Midbrain (tissue), 1 donor: ENCODE measurements around the gene MYO7B.
A peak's percentile ranks its signal among the peaks of the same experiment; 100 is the strongest.

ENCODE experiments used
- DNase-seq: peaks from one replicate; lab custom pipeline; 2025; lab: John Stamatoyannopoulos, UW

The MYO7B gene

DNA sequence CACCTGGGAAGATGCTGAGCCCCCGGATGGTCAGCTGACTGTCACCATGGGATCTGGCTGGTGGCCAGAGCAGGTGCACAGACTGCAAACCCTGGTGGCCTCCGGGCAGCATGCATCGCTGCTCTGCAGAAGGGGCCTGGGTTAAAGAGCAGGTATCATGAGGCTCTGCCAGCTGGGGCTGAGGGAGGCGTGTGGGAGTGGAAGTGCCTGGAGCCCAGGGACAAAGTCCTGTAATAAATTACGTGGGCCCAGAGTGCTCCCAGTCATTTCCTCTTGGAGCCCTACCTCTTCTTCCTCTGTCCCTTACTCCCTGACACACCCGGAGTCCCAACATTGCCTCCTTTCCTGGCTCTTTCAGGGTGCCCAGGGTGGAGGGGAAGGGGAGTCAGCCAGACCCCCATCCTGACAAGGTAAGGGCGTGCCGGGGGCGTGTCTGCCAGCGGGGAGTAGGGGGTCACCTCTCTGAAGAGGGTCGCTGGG is at the start of gene MYO7B:
Gene MYO7B, plus strand, starts transcription at position 262 of the 480 bp plus-strand sequence. CDS start 24,040 bp downstream, outside the sequence.
- no peak for DNase-seq

DNA sequence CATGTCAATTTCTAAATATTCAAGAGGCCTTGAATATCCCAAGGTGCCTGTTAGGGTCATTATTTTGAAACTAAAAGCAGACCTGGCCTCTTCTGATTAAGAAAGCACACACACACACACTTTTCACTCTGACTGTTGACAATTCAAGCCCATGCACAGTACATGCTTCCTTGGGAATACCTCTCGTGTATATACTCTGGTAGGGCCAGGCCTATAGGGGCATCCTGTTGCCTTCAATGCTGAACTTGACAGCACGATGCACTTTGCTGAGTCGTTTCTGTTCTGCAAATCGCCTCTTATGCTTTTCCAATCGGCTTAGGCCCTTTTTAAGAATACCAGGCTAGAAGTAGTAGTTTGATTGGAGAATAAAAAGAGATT is 49.8 kb upstream of the MYO7B start:
- DNase-seq, result no peak

- no peak for DNase-seq
These were observed 49.0 kb upstream of the MYO7B start for GRCh38 chr2:127486247-127487058.

GRCh38 chr2:127490283-127490682 is 45.2 kb upstream of the MYO7B start:
- DNase-seq, result no peak

GRCh38 chr2:127498386-127498785 is 37.1 kb upstream of the MYO7B start:
- no peak for DNase-seq

- DNase-seq, result no peak
These were observed 32.0 kb upstream of the MYO7B start for GRCh38 chr2:127503491-127503890.

GRCh38 chr2:127504552-127505430 is 30.7 kb upstream of the MYO7B start:
- DNase-seq, result no peak

DNA sequence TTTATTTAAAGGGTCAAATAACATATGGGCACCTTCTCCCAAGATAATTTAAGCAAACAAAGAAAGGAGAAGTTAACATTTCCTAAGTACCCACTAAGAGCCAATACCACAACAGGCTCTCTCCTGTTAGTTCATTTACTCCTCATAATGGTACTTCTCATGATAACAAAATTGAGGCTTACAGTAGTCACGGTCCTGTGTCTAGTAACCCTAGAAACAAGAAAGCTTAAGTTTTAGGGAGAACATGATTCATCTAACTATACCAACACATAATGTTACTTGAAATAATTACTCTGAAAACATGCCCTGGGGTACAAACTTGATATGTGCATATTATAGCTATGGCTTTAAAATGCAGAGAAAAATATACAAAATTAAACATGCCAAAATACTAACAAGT is 29.0 kb upstream of the MYO7B start:
- no peak for DNase-seq

GRCh38 chr2:127508023-127508630 is 27.4 kb upstream of the MYO7B start:
- DNase-seq, result no peak

- DNase-seq, result peak; percentile 77
These were observed 26.9 kb upstream of the MYO7B start for GRCh38 chr2:127508631-127509034.

DNA sequence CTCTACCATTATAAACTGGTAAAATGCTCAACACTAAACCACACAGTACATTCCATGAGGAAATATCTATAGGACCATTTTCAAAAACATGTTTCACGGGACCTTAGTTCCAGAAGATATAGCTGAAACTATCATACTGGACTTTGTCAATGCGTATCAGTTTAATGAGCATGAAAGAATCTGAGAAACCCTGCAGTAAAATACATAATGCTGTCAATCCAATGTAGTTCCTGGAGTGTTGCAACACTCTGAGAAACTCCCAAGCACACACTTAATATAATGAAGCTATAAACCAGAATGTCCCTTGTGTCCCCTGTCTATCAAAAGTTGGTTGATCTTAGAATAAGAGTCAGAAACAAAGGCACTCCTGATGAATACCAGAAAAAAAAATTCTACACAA is 25.4 kb upstream of the MYO7B start:
- DNase-seq, result no peak

- DNase-seq, result no peak
These were observed 24.3 kb upstream of the MYO7B start for GRCh38 chr2:127511090-127511695.

DNA sequence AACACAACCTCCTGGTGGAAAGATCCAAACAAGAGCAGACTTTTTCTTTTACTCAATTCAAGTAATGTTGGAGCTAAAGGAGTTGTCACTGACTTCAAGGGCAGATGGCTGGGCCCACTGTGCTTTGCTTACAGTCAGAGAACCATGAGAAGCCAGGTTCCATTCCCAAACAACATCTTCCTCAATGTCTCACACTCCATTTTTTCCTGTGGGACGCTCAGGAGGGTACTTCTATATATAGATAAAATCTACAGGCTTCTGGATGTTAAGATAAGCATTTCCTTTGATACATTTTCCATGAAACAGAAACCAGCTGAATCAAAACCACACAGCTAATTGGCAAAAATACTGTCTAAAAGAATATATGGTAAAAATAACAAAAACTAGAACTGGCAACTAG is 23.6 kb upstream of the MYO7B start:
- no peak for DNase-seq

GRCh38 chr2:127512362-127512761 is 23.1 kb upstream of the MYO7B start:
- DNase-seq, result no peak

DNA sequence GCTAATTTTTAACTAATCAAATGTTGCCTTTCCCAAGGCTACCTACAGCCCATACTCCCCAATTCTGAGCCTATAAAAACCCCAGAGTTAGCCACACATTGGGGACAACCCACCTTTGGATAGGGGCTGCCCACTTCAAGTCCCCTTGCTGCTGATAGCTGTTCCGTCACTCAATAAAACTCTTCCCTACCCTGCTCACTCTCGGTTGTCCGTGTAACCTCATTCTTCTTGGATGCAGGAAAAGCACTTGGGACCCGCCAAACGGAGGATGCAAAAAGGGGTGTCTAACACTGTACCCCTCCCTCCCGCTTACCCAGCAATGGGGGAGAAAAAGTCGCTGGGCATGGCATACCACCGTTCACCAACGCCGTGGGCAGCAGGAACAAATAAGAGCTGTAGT is 21.4 kb upstream of the MYO7B start:
- DNase-seq, result no peak

DNA sequence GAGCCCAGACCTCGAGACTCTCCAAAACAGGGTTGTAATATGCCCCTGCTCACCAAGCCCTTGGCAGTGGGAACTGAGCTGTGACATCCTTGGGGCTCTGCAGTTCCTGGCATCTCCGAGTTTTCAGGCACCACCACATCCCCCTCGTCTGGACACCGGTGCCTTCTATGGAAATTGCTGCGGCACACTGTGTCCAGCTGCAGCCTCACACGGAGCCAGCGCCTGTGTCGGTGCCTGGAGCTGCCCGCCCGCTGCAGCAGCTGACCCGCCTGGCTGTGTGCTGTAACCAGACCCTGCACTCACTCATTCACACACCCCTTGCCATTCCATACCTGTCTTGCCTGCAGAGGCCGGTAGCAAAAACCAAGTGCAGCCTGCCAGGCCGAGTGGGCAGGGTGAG is 21.0 kb upstream of the MYO7B start:
- DNase-seq, result peak; percentile 75

- peak; percentile 44 for DNase-seq
These were observed 20.0 kb upstream of the MYO7B start for GRCh38 chr2:127515383-127515915.

GRCh38 chr2:127516041-127516762 is 19.3 kb upstream of the MYO7B start:
- peak; percentile 67 for DNase-seq

DNA sequence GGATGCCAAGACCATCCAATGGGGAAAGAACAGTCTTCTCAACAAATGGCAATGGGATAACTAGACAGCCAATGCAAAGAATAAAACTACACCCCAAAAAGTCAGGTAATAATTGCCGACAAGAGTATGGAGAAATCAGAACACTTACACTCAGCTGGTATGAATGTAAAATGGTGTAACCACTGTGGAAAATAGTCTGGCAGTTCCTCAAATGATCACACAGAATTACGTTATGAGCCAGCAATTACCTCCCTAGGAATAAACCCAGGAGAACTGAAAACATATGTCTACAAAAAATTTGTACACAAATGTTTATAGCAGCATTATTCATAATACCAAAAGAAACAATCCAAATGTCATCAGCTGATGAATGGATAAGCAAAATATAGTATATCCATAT is 18.0 kb upstream of the MYO7B start:
- no peak for DNase-seq

DNA sequence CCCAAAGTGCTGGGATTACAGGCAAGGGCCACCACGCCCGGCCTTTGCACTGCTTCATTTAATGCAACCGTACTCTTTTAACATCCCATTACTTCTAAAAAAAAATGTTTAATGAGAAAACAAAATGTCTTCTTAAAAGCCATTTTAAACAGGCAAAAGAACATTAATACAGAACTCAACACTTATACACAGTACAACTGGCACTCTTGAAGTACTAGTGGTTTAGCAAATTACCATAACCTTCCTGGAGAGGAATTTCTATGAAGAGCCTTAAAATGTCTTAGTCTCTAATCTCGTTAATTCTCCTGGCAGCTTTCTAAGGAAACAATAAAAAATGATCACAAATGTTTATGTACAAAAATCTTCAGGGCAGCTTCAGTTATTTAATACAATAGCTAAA is 15.1 kb upstream of the MYO7B start:
- no peak for DNase-seq

DNA sequence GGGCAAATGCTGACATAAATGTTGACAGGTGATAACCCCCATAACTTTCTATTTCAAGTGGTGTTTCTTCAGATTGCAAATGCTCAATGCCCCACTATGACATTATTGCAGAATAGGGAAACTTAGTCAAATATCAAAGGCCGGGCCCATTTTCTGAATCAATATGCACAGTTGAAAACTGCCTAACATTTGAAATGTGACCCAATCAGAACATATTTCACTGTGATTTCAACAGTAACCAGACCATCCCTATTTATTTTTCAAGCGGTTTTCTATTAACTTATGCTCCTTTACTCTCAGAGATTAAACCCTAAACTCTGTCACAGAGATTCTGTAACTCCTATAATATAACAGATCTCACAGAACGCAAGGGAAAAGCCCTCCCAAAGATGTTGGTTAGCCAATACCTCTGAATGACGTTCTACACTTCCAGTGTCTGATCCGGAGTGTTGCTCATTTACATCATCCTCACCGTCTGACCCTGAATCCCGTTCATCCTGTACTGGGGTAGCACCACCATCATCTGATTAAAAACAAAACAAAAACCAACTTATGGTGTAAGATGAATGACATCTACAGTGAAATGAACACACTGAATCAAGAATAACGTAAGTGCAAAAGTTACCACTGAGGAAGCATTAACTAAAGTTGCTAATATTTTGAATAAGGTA is 12.1 kb upstream of the MYO7B start:
- DNase-seq, result no peak
